ENCODE results near the gene BCS1L.

The BCS1L gene, protein sequence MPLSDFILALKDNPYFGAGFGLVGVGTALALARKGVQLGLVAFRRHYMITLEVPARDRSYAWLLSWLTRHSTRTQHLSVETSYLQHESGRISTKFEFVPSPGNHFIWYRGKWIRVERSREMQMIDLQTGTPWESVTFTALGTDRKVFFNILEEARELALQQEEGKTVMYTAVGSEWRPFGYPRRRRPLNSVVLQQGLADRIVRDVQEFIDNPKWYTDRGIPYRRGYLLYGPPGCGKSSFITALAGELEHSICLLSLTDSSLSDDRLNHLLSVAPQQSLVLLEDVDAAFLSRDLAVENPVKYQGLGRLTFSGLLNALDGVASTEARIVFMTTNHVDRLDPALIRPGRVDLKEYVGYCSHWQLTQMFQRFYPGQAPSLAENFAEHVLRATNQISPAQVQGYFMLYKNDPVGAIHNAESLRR

GRCh38 chr2:218659258-218659987, at the start of gene BCS1L, which contains the start of gene ZNF142:
Gene BCS1L (plus strand): TSS chr2:218659683. CDS start chr2:218660988, 1,305 bp downstream.
Gene ZNF142 (minus strand): TSS chr2:218659623. CDS start chr2:218656429, 3,194 bp downstream.
- DNase-seq (ENCODE audit: low read depth) = peak; percentile 94

GRCh38 chr2:218615868-218616315, 43.6 kb upstream of the BCS1L start:
- DNase-seq (ENCODE audit: low read depth) = no peak

DNA sequence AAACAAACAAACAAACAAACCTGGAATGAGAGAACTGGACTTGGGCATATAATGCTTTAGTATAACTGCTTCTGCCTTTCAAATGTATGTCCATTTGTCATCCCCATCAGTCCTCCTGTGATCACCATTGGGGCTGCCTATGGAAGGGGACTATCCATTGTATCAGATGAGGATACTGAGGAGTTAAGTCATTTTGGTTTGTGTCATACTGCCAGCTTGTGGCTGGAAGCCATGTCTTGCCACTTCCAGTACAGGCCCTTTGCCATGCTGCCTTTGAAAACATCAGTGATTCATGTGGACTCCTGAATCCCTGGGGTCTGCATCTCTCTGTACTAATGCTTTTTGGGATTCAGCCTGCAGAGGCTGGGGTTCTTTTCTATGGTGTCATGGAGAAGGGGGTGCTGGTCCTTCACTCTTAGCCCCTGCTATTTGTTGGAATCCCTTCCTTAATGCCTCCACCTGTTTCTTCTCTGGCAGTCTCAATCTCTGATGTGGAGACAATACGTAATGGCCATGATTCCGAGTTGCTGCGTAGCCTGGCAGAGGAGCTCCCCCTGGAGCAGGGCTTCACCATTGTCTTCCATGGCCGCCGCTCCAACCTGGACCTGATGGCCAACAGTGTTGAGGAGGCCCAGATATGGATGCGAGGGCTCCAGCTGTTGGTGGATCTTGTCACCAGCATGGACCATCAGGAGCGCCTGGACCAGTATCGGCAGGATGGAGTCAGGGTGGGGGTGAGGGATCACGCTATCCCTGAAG, 41.2 kb upstream of the BCS1L start:
- no peak for DNase-seq (ENCODE audit: low read depth)

DNA sequence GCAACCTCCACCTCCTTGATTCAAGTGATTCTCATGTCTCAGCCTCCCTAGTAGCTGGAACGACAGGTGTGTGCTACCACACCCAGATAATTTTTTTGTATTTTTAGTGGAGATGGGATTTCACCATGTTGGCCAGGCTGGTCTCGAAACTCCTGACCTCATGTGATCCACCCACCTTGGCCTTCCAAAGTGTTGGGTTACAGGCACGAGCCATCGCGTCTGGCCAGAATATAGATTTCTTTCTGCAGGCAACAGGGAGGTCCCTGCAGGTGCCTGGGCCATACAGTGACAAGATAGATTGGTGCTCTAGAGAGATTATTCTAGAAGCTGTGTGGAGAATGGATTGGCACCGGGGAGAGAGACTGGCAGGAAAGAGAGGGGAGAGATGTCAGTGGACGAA, 38.5 kb upstream of the BCS1L start:
- no peak for DNase-seq (ENCODE audit: low read depth)

DNA sequence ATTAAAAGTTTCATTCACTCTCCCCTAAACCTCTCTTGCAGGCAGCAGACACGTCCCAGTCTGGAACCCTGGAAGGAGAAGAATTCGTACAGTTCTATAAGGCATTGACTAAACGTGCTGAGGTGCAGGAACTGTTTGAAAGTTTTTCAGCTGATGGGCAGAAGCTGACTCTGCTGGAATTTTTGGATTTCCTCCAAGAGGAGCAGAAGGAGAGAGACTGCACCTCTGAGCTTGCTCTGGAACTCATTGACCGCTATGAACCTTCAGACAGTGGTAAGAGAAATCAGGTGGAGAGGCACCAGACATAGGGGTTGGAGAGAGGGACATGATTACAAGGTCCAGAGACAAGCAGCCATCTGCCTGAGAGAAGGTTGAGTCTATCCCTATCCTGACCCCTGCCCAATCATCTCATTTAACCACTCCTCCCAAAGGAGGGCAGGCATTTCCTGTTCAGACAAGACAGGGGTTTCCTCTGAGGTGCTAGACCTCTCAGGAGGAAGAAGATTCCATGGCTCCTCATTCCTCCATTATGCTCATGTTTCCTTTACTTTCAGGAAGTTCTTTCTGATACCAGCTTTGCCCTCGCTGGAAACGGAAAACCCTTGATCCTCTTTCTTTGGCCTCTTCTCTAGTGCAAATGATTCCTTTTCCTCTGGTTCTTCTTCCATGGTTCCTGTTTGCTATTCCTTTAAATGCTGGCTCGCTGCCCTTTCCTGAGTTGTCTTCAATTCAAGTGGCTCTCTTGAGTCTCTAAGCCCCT, 36.7 kb upstream of the BCS1L start:
- no peak for DNase-seq (ENCODE audit: low read depth)

GRCh38 chr2:218623366-218623705, 36.1 kb upstream of the BCS1L start:
- no peak for DNase-seq (ENCODE audit: low read depth)

- DNase-seq (ENCODE audit: low read depth) = no peak
Observed at GRCh38 chr2:218626369-218626768, 33.1 kb upstream of the BCS1L start.

- DNase-seq (ENCODE audit: low read depth) = no peak
Observed at GRCh38 chr2:218627939-218628338, 31.5 kb upstream of the BCS1L start.

- no peak for DNase-seq (ENCODE audit: low read depth)
Observed at GRCh38 chr2:218631837-218632236, 27.6 kb upstream of the BCS1L start.

- DNase-seq (ENCODE audit: low read depth) = no peak
Observed at GRCh38 chr2:218635719-218636118, 23.8 kb upstream of the BCS1L start.

DNA sequence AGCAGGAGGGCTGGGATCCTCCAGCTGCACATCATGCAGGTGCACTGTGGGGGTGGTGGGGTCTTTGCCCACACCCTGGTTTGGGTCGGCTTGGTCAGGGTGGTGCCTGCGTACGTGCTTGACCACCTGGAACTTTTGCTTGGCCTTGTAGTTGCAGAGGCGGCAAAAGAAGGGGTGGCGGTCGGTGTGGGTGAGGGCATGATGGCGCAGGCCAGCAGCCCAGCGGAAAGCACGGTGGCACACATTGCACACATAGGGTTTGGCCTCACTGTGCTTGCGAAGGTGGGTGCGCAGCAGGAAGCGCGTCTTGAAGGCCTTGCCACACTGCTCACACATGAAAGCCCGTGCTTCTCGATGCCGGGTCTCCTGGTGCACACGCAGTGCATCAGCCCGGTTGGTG, 21.1 kb upstream of the BCS1L start:
- DNase-seq (ENCODE audit: low read depth) = no peak

- no peak for DNase-seq (ENCODE audit: low read depth)
Observed at GRCh38 chr2:218642121-218642656, 17.3 kb upstream of the BCS1L start.

DNA sequence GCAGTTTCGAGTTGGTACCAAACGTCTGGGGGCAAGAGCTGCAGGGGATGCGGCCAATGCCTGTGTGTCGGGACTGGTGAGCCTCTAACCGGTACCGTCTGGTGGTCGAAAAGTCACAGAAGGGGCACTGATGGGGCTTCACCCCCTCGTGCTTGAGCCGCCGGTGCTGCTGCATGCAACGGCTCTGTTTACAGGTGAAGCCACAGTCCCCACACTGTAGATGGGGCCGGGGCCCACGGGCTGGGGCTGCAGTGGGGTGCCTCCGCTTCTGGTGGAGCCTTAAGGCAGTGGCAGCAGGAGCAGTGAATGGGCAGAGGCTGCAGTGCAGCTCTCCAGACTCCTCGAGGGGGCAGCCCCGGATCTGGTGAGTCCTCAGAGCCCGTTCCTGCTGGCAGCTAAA, 16.7 kb upstream of the BCS1L start:
- DNase-seq (ENCODE audit: low read depth) = no peak

- DNase-seq (ENCODE audit: low read depth) = no peak
Observed at GRCh38 chr2:218643751-218644310, 15.7 kb upstream of the BCS1L start.

DNA sequence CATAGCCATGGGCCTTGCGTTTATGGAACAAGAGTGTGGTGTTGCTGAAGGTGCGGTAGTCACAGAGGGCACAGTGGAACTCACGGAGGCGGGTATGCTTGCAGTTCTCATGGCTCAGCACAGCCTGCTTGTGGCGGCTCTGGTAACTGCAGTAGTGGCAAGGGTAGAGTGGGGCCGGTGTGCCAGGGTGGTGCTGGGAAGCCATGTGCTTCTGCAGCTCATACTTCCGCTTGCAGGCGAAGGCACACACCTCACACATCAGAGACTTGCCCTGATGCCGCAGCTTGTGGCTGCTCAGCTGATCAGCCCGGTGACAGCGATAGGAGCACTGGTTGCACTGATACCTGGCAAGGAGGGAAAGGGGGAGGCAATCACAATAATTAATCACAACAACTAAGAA, 14.8 kb upstream of the BCS1L start:
- DNase-seq (ENCODE audit: low read depth) = no peak

- no peak for DNase-seq (ENCODE audit: low read depth)
Observed at GRCh38 chr2:218645126-218645525, 14.4 kb upstream of the BCS1L start.

DNA sequence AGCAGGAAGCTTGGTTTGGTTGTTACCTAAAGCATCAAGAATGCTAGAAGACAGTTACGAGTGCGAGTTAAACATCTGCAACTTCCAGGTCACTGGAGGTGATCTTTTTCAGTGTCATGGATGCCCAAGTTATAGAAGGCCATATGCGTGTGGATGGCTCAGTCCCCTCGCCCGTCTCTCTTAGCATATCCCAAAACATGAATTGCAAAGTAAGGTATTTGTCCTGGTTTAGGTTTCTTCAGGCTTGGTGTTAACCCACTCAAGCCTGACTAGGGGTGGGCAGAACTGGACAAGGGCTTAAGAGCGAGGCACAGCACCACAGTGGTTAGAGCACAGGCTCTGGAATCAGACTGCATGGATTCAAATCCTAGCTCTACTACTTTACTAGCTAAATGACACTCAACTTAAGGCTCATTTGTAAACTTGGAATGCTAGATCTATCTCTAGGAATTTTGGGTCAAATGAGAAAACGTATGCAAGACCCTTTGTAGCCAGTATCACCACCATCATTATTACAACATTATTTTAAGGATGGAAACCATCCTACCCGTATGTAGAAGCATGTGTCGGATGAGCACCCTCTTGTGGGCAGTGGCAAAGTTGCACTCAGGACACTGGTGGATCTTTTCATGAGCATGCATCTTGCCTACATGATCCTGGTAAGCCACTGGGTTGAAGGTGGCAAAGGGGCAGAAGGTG, 11.2 kb upstream of the BCS1L start:
- DNase-seq (ENCODE audit: low read depth) = peak; percentile 31

DNA sequence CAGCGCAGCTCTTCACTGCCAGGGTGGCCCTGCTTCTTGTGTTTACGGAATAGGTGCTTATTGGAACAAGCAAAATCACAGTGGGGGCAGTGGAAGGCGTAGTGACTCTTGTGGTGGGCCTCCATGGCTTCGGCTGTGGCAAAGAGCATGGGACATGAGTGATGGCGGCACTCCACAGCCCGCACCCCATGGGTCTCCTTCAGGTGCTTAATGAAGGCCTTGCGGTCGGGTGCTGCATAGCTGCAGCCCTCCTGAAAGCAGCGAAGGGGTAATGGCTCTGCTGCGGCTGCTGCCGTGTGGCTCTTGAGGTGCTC, 10.7 kb upstream of the BCS1L start:
- no peak for DNase-seq (ENCODE audit: low read depth)

DNA sequence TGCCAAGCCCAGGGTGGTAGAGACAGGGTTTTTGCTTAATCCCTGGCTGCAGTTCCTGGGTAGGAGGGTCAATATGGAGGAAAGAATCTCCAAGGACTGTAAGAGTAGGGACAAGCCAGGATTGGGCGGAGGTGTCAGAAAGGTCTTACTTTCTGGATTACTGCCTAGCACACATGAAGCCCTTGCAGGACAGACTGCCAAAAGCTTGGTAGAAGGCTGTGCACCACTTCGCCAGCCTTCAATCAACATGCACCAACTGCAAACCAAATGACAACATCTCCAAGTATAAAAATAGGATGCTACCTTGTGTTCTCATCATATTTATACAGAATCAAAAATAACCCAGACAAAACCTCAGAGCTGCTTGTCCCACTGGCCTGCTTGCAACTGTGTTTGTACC, 3.7 kb upstream of the BCS1L start:
- DNase-seq (ENCODE audit: low read depth) = no peak

DNA sequence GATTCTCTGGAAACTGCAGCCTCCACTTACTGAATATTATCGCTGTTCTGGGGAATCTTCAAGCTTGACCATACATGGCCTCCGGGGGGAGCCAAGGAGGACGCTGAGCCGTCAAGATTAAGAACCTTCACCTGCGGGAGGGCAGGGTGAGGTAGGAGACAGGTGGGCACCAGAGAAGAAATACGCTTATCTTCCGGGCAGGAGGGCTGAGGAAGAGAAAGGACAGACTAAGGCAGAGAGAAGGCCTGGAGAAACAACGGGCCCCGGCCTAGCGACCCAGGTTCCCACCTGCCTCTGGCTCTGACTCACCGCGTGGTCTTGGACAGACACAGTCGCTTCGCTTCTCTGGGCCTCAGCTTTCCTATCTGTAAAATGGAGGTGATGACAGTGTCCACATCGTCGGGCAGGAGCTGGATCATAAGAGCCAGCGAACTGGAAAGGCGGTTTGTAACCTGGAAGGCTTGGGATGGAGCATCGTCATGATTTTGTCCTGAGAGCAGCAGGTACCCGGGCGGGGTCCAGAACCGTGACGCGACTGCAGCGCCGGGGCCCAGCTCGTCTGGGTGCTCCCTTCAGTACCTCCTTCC, 719 bp upstream of the BCS1L start:
- peak; percentile 16 for DNase-seq (ENCODE audit: low read depth)

Measured in stimulated activated CD4-positive, alpha-beta T cell treated with anti-CD3 and anti-CD28 coated beads, Interleukin-2, amount 100 ng/mL, for 4 hours (primary cell).